Esophagus muscularis mucosa (tissue), 4 donors: Measurements from ENCODE around the gene TMED8. TPM values are rescaled to one million over a fixed set of nuclear protein-coding genes. Genes with fewer than 3 reads are reported as not detected.

Experiments used
- DNase-seq: peaks from one replicate; pipeline ENCODE4 v3.0.0-alpha.2; 2017; ENCODE audit errors: extremely low spot score
- H3K27ac ChIP-seq, 4 donors: fragments of 200-600 bp; sonication (generic); replicated peaks in 1 of 4; 1 replicate in 3 of 4; 2 replicates in 1 of 4; pipeline ENCODE4 v1.5.1; 2016 to 2019; ENCODE audit warnings: mild to moderate bottlenecking in 1 of 4
- H3K27me3 ChIP-seq, 4 donors: fragments of 200-600 bp; sonication (generic); one replicate each; pipeline versions ENCODE4 v1.5.1 to v1.6.0; 2016 to 2019
- H3K36me3 ChIP-seq, 4 donors: fragments of 200-600 bp; sonication (generic); one replicate each; pipeline ENCODE4 v1.5.1; 2016 to 2019
- H3K4me1 ChIP-seq, 4 donors: fragments of 200-600 bp; sonication (generic); one replicate each; pipeline ENCODE4 v1.5.1; 2016 to 2019
- H3K4me3 ChIP-seq, 4 donors: fragments of 200-600 bp; sonication (generic); 1 replicate in 2 of 4; 2 replicates in 2 of 4; pipeline ENCODE4 v1.5.1; 2016 to 2019; ENCODE audit warnings: mild to moderate bottlenecking in 4 of 4, moderate library complexity in 1 of 4
- H3K9me3 ChIP-seq, 4 donors: fragments of 200-600 bp; sonication (generic); 1 replicate in 3 of 4; 2 replicates in 1 of 4; pipeline ENCODE4 v1.5.1; 2016 to 2019
- CTCF ChIP-seq, 3 experiments: fragments of 200-600 bp in 2 of 3; fragments of 450-650 bp in 1 of 3; sonication (generic) in 2 of 3; IDR thresholded peaks; one replicate each; pipeline ENCODE4 v1.5.1; 2017 to 2019; ENCODE audit warnings: antibody characterized with exemption in 3 of 3, mild to moderate bottlenecking in 2 of 3, moderate library complexity in 1 of 3
- EP300 ChIP-seq: sonication (generic); formaldehyde crosslinking; IDR thresholded peaks from one replicate; pipeline ENCODE4 v1.6.1; 2017; ENCODE audit warnings: antibody characterized with exemption
- POLR2A ChIP-seq: fragments of 450-650 bp; IDR thresholded peaks from one replicate; pipeline ENCODE4 v1.6.1; 2017; ENCODE audit warnings: antibody characterized with exemption, moderate library complexity, mild to moderate bottlenecking, low read depth
- POLR2AphosphoS5 ChIP-seq, 2 donors: sonication (generic); formaldehyde crosslinking; IDR thresholded peaks; one replicate each; pipeline ENCODE4 v1.6.1; 2017; ENCODE audit warnings: antibody characterized with exemption in 2 of 2
- WGBS: methylation state at CpG from one replicate; pipeline ENCODE4 v1.1.5; 2018; 5-methylcytosine and 5-hydroxymethylcytosine counted together
- intact Hi-C: fragments of 100-400 bp; cut with DNase I; formaldehyde crosslinking; loops from one replicate; pipeline ENCODE4 v1.15.1; 2023
- total RNA-seq, 4 donors: library from RNA; depleted of rRNA; stranded (reverse); fragments of >200 nt; gene quantifications; one replicate each; pipeline versions ENCODE4 v1.1.0 to v1.2.1, GENCODE V29; 2016

TMED8 gene
- total RNA-seq, 4 donors from 2014 or later = 15.2 to 21.8 (median 16.7) TPM

DNA sequence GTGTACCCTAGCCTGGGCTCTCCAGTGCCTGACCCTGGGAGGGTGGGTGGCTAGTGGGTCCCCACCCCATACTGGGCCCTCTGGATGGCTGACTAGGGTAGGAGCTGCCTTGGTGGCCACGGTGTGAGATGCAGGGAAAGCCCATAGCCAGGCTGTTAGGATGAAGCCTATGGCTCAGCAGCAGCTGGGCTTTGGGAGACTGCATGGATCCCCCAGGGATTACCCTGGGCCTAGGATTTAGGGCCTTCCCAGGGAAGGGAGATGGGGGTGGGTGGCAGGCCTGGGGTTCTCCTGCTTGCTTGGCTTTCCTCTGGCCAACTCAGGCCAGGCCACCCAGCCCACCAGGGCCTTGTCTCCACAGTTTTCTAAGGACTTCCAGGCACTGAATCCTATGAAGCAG is 49.8 kb downstream of the TMED8 start:
- Histone ChIP-seq H3K27ac (no peak overlapping the region), H3K4me3 (no peak overlapping the region), H3K36me3 (no peaks in the 10 kb centered on the region), H3K4me1 (peaks cover 4 to 6% (median 5%) of the 10 kb centered on the region in 4 donors), H3K9me3 (no peaks in the 10 kb centered on the region), H3K27me3 (no peaks in the 10 kb centered on the region)
- WGBS = no CpG with 5 or more reads among the region's 1 CpG
- intact Hi-C loops = no loop called here
- DNase-seq = no peak
- no peak for TF ChIP-seq EP300
- TF ChIP-seq POLR2AphosphoS5 (IDR thresholded peaks at IDR 0.05) = no peak
- TF ChIP-seq POLR2A = no peak
- TF ChIP-seq CTCF (IDR thresholded peaks at IDR 0.05) = no peak

DNA sequence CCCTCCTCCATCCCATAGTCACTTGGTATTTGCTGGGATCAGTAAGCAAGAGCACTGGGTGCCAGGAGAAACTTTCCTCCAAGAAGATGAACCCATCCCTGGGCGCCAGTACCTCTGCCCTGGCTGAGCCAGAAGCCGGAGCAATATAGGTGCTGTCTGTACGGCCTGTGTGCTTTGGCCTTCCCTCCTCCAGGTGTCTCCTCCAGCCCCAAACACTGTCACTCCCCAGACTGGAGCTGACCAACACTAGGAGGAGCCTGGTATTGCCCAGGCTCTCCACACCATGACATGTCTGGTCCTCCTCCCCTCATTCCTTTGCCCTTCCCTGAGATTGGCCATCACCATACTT is 51.2 kb downstream of the TMED8 start:
- TF ChIP-seq EP300 (no peak), POLR2A (no peak), POLR2AphosphoS5 (IDR thresholded peaks at IDR 0.05) (no peak), CTCF (IDR thresholded peaks at IDR 0.05) (no peak)

GRCh38 chr14:77324816-77325745 is 51.8 kb downstream of the TMED8 start:
- Histone ChIP-seq H3K27ac (no peak overlapping the region), H3K4me3 (no peak overlapping the region), H3K36me3 (no peaks in the 10 kb centered on the region), H3K4me1 (peaks cover 6 to 11% (median 8%) of the 10 kb centered on the region in 4 donors), H3K27me3 (no peaks in the 10 kb centered on the region), H3K9me3 (no peaks in the 10 kb centered on the region)
- DNase-seq = no peak
- 80% methylated on average over 9 of the region's 11 CpGs for WGBS
- TF ChIP-seq EP300 (no peak), POLR2AphosphoS5 (IDR thresholded peaks at IDR 0.05) (no peak), CTCF (IDR thresholded peaks at IDR 0.05) (no peak), POLR2A (no peak)
- intact Hi-C loops = loop anchor here (5.0 kb wide), 3 partner anchors 52 to 292 kb away; partner anchors contain the start of genes AHSA1, SAMD15, SPTLC2 and TMED8

More for the DNA sequence above, 51.2 kb downstream of the TMED8 start:
- H3K4me1 ChIP-seq = peaks cover 6 to 10% (median 8%) of the 10 kb centered on the region in 4 donors
- no peak for DNase-seq
- no peaks in the 10 kb centered on the region for H3K36me3 ChIP-seq
- H3K4me3 ChIP-seq = no peak overlapping the region
- intact Hi-C loops = no loop called here
- H3K27ac ChIP-seq = no peak overlapping the region
- WGBS = 100% methylated on average over 3 of the region's 3 CpGs
- H3K27me3 ChIP-seq = no peaks in the 10 kb centered on the region
- no peaks in the 10 kb centered on the region for H3K9me3 ChIP-seq

DNA sequence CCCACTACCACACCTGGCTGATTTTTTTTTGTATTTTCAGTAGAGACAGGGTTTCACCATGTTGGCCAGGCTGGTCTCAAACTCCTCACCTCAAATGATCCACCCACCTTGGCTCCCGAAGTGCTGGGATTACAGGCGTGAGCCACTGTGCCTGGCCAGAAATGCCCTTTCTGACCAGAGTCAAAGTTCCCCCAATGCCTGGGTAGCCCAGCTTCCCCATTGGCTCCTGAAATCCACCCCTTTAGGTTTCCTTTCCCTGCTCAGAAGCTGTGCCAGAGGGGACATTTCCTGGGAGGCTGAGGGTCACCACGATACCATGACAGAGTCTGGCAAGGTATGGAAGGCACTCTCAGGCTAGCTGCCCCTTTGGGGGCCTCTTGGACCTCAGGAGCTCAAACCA is 52.6 kb downstream of the TMED8 start:
- intact Hi-C loops = loop anchor here (5.0 kb wide), 3 partner anchors 53 to 293 kb away; partner anchors contain the start of genes AHSA1, SAMD15, SPTLC2 and TMED8
- WGBS = 88% methylated on average over 2 of the region's 3 CpGs

More for the DNA sequence above, 52.6 kb downstream of the TMED8 start:
- H3K27me3 ChIP-seq = no peaks in the 10 kb centered on the region
- H3K27ac ChIP-seq = no peak overlapping the region
- H3K4me3 ChIP-seq = no peak overlapping the region
- no peaks in the 10 kb centered on the region for H3K36me3 ChIP-seq
- no peak for DNase-seq
- no peaks in the 10 kb centered on the region for H3K9me3 ChIP-seq
- TF ChIP-seq POLR2AphosphoS5 (IDR thresholded peaks at IDR 0.05) (no peak), POLR2A (no peak), CTCF (IDR thresholded peaks at IDR 0.05) (no peak), EP300 (no peak)
- peaks cover 14 to 19% (median 16%) of the 10 kb centered on the region in 4 donors for H3K4me1 ChIP-seq
